HFF-Myc (cell line): ENCODE measurements around the gene TGFB2.

ENCODE experiments used
- DNase-seq: peaks from one replicate; pipeline ENCODE4 v3.0.0-alpha.2; 2011; ENCODE audit warnings: low read depth; ENCODE audit errors: extremely low read depth
- H3K4me3 ChIP-seq: replicated peaks from 2 replicates; pipeline ENCODE4 v1.5.1; 2011; ENCODE audit warnings: low read depth, mild to moderate bottlenecking, control low read depth, low read length
- CTCF ChIP-seq: IDR thresholded peaks from 2 replicates; pipeline ENCODE4 v1.5.1; 2012; ENCODE audit warnings: mild to moderate bottlenecking, low read depth, low read length, control low read depth; ENCODE audit errors: missing control alignments

Gene TGFB2

GRCh38 chr1:218436997-218437396 is 91.9 kb downstream of the TGFB2 start:
- TF ChIP-seq CTCF, result no peak
- no peak for DNase-seq
- H3K4me3 ChIP-seq, result no peak overlapping the region

GRCh38 chr1:218439541-218440295 is 94.6 kb downstream of the TGFB2 start:
- no peak overlapping the region for H3K4me3 ChIP-seq
- no peak for DNase-seq
- no peak for TF ChIP-seq CTCF

GRCh38 chr1:218443255-218443654 is 98.1 kb downstream of the TGFB2 start:
- no peak for DNase-seq
- H3K4me3 ChIP-seq, result no peak overlapping the region
- no peak for TF ChIP-seq CTCF

GRCh38 chr1:218444173-218444572 is 99.0 kb downstream of the TGFB2 start:
- H3K4me3 ChIP-seq, result no peak overlapping the region
- no peak for DNase-seq
- no peak for TF ChIP-seq CTCF

- TF ChIP-seq CTCF, result no peak
- no peak for DNase-seq
- H3K4me3 ChIP-seq, result no peak overlapping the region
Measured at GRCh38 chr1:218444588-218444987, 99.5 kb downstream of the TGFB2 start.

GRCh38 chr1:218447010-218447689 is 102.0 kb downstream of the TGFB2 start:
- no peak overlapping the region for H3K4me3 ChIP-seq
- no peak for DNase-seq
- TF ChIP-seq CTCF, result no peak
